Sigmoid colon (tissue), 7 donors: ENCODE data around the gene EEFSEC. TPM values are rescaled to one million over a fixed set of nuclear protein-coding genes. Genes with fewer than 3 reads are reported as not detected.

ENCODE experiments used
- DNase-seq: peaks from one replicate; pipeline ENCODE4 v3.0.0-alpha.2; 2019
- H3K27ac ChIP-seq, 4 donors: fragments of 200-600 bp; sonication (generic); one replicate each; pipeline ENCODE4 v1.5.1; 2016 to 2019; ENCODE audit warnings: mild to moderate bottlenecking in 1 of 4
- H3K27me3 ChIP-seq, 3 donors: fragments of 200-600 bp; sonication (generic); one replicate each; pipeline ENCODE4 v1.5.1; 2019; ENCODE audit warnings: mild to moderate bottlenecking in 1 of 3
- H3K36me3 ChIP-seq, 4 donors: fragments of 200-600 bp; sonication (generic); one replicate each; pipeline ENCODE4 v1.5.1; 2016 to 2019
- H3K4me1 ChIP-seq, 4 donors: fragments of 200-600 bp; sonication (generic); one replicate each; pipeline ENCODE4 v1.5.1; 2017 to 2019
- H3K4me3 ChIP-seq, 4 donors: fragments of 200-600 bp; sonication (generic); one replicate each; pipeline ENCODE4 v1.5.1; 2017 to 2019; ENCODE audit warnings: mild to moderate bottlenecking in 2 of 4, moderate library complexity in 1 of 4
- H3K9me3 ChIP-seq, 4 donors: fragments of 200-600 bp in 3 of 4; sonication (generic) in 3 of 4; one replicate each; pipeline versions ENCODE4 v1.5.1 to v1.6.1; 2013 to 2019
- CTCF ChIP-seq, 4 experiments: fragments of 450-650 bp in 3 of 4; fragments of 200-600 bp in 1 of 4; IDR thresholded peaks; one replicate each; pipeline ENCODE4 v1.5.1; 2016 to 2019; ENCODE audit warnings: antibody characterized with exemption in 4 of 4, mild to moderate bottlenecking in 3 of 4, moderate library complexity in 2 of 4
- EP300 ChIP-seq, 4 donors: sonication (generic); formaldehyde crosslinking; IDR thresholded peaks; one replicate each; pipeline ENCODE4 v1.6.1; 2017; ENCODE audit warnings: antibody characterized with exemption in 4 of 4
- POLR2A ChIP-seq, 2 donors: fragments of 450-650 bp; IDR thresholded peaks; one replicate each; pipeline ENCODE4 v1.6.1; 2016; ENCODE audit warnings: antibody characterized with exemption in 2 of 2, mild to moderate bottlenecking in 2 of 2, moderate library complexity in 2 of 2
- POLR2AphosphoS5 ChIP-seq, 4 donors: sonication (generic); formaldehyde crosslinking; IDR thresholded peaks; one replicate each; pipeline ENCODE4 v1.6.1; 2017; ENCODE audit warnings: antibody characterized with exemption in 4 of 4
- WGBS, 2 donors: extraction: QIAGEN DNeasy Blood & Tissue Kit; methylation state at CpG; one replicate each; pipeline ENCODE4 v1.1.7; 2013; 5-methylcytosine and 5-hydroxymethylcytosine counted together
- intact Hi-C: fragments of 100-400 bp; cut with DNase I; formaldehyde crosslinking; loops from one replicate; pipeline ENCODE4 v1.15.1; 2023
- polyA plus RNA-seq, 3 donors: library from polyadenylated mRNA; stranded (reverse); fragments of 200-250 nt; gene quantifications; one replicate each; pipeline ENCODE4 v1.2.3, GENCODE V29; 2013
- total RNA-seq, 4 donors: library from RNA; depleted of rRNA; stranded (reverse); fragments of >200 nt; gene quantifications; one replicate each; pipeline ENCODE4 v1.1.0, GENCODE V29; 2016
- donor health status: healthy with polysubstance abuse.
- donor health status: Bipolar disorder and iron deficiency.
- donor health status: healthy.

Gene EEFSEC
- total and polyA plus RNA-seq, 7 donors: 5.3 to 16.1 (median 12.2) TPM

- Histone ChIP-seq H3K4me1 (peaks cover 0 to 14% (median 12%) of the 10 kb centered on the region in 4 donors), H3K4me3 (no peak overlapping the region), H3K9me3 (no peaks in the 10 kb centered on the region), H3K27me3 (peaks cover 13 to 55% (median 42%) of the 10 kb centered on the region in 3 donors), H3K27ac (no peak overlapping the region), H3K36me3 (no peaks in the 10 kb centered on the region)
- TF ChIP-seq EP300 (IDR thresholded peaks at IDR 0.05) (no peak), CTCF (IDR thresholded peaks at IDR 0.05) (no peak), POLR2A (IDR thresholded peaks at IDR 0.05) (no peak), POLR2AphosphoS5 (IDR thresholded peaks at IDR 0.05) (no peak)
- intact Hi-C loops: no loop called here
- no peak for DNase-seq
- WGBS, 2 donors: 85 to 87% methylated on average over 5 of the region's 5 CpGs
Observed at GRCh38 chr3:128435561-128435960, 282.3 kb downstream of the EEFSEC start.

GRCh38 chr3:128436214-128436613, 282.9 kb downstream of the EEFSEC start:
- intact Hi-C loops: no loop called here
- no peak for TF ChIP-seq POLR2AphosphoS5 (IDR thresholded peaks at IDR 0.05)
- TF ChIP-seq POLR2A (IDR thresholded peaks at IDR 0.05): no peak
- TF ChIP-seq CTCF (IDR thresholded peaks at IDR 0.05): no peak
- no peak for TF ChIP-seq EP300 (IDR thresholded peaks at IDR 0.05)
- DNase-seq: no peak
- Histone ChIP-seq H3K27me3 (peaks cover 13 to 50% (median 35%) of the 10 kb centered on the region in 3 donors), H3K36me3 (no peaks in the 10 kb centered on the region), H3K9me3 (no peaks in the 10 kb centered on the region), H3K27ac (no peak overlapping the region), H3K4me3 (no peak overlapping the region), H3K4me1 (peaks cover 0 to 14% (median 12%) of the 10 kb centered on the region in 4 donors)
- WGBS, 2 donors: 86 to 91% methylated on average over 3 of the region's 3 CpGs

GRCh38 chr3:128438488-128439072, 285.3 kb downstream of the EEFSEC start:
- intact Hi-C loops: no loop called here
- Histone ChIP-seq H3K27ac (no peak overlapping the region), H3K4me1 (no peaks in the 10 kb centered on the region), H3K9me3 (no peaks in the 10 kb centered on the region), H3K36me3 (no peaks in the 10 kb centered on the region), H3K4me3 (no peak overlapping the region), H3K27me3 (peaks cover 0 to 27% (median 12%) of the 10 kb centered on the region in 3 donors)
- TF ChIP-seq POLR2AphosphoS5 (IDR thresholded peaks at IDR 0.05) (no peak), CTCF (IDR thresholded peaks at IDR 0.05) (no peak), POLR2A (IDR thresholded peaks at IDR 0.05) (no peak), EP300 (IDR thresholded peaks at IDR 0.05) (no peak)
- DNase-seq: no peak
- WGBS, 2 donors: 52 to 74% methylated on average over 6 of the region's 6 CpGs

GRCh38 chr3:128439226-128439625, 285.9 kb downstream of the EEFSEC start:
- Histone ChIP-seq H3K27me3 (peaks cover 0 to 20% (median 6%) of the 10 kb centered on the region in 3 donors), H3K36me3 (no peaks in the 10 kb centered on the region), H3K4me1 (no peaks in the 10 kb centered on the region), H3K27ac (no peak overlapping the region), H3K9me3 (no peaks in the 10 kb centered on the region), H3K4me3 (no peak overlapping the region)
- intact Hi-C loops: no loop called here
- DNase-seq: no peak
- TF ChIP-seq EP300 (IDR thresholded peaks at IDR 0.05) (no peak), CTCF (IDR thresholded peaks at IDR 0.05) (no peak), POLR2AphosphoS5 (IDR thresholded peaks at IDR 0.05) (no peak)
- WGBS, 2 donors: 59 to 82% methylated on average over 3 of the region's 3 CpGs

GRCh38 chr3:128442070-128442469, 288.8 kb downstream of the EEFSEC start:
- Histone ChIP-seq H3K27me3 (peaks cover 0 to 15% (median 6%) of the 10 kb centered on the region in 3 donors), H3K27ac (no peak overlapping the region), H3K36me3 (no peaks in the 10 kb centered on the region), H3K9me3 (no peaks in the 10 kb centered on the region), H3K4me1 (no peaks in the 10 kb centered on the region), H3K4me3 (no peak overlapping the region)
- DNase-seq: no peak
- 82 to 91% methylated on average over 7 of the region's 7 CpGs for WGBS, 2 donors
- intact Hi-C loops: no loop called here
- no peak for TF ChIP-seq POLR2A (IDR thresholded peaks at IDR 0.05)
- no peak for TF ChIP-seq CTCF (IDR thresholded peaks at IDR 0.05)
- no peak for TF ChIP-seq EP300 (IDR thresholded peaks at IDR 0.05)
- TF ChIP-seq POLR2AphosphoS5 (IDR thresholded peaks at IDR 0.05): no peak
